ENCODE data around the gene C1QTNF6. TPM values are rescaled to one million over a fixed set of nuclear protein-coding genes. Genes with fewer than 3 reads are reported as not detected.

C1QTNF6 gene
- polyA plus RNA-seq, 2 of the 4 experiments (the other 2 are of a cell fraction) = 18.6 to 24.5 TPM

- CTCF ChIA-PET = no interaction called here
- POLR2A ChIA-PET = no interaction called here
- 87% methylated on average over 11 of the region's 13 CpGs for WGBS (ENCODE audit: missing lambda C conversion rate)
These were observed 26.6 kb upstream of the C1QTNF6 start for GRCh38 chr22:37214731-37215030.

DNA sequence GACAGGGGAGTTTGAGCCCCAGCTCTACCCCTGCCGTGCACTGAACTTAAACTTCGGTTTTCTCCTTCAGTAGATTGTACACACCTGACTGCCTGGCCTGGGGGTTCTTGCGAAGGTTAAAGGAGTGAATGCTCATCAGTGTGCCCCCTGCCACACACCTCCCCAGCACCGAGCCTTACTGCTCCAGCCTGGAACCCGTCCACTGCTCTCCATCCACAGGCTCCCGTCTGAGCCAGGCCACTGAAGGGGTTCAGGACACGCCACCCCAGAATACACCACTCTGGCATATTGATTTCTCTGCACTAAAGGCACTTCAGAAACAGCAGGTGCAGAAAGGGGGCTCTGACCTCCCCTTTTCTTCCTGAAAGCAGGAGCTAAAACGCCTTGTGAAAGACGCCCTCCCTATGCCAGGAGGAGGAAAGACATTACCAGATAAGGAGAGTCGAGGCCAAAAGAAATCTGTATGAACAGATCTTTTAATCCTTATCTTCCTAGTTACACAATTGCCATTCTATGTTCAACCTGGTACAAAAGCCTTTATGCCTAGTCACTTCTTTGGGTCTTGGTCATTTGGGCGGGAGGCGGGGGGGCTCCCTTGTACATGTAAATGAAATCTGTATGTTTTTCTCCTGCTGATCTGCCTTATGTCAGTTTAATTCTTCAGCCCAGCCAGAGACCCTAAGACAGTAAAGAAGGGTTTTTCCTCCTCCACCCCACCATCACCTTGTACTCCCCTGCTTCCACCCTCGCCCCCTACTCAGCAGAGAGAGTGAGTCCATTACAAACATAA, 26.1 kb upstream of the C1QTNF6 start:
- Histone ChIP-seq H3K4me2 (no peak overlapping the region), H3K4me3 (no peak overlapping the region), H3K4me1 (no peaks in the 10 kb centered on the region), H3K27ac (no peak overlapping the region), H3K9me3 (no peaks in the 10 kb centered on the region)
- 64% methylated on average over 12 of the region's 13 CpGs for WGBS (ENCODE audit: missing lambda C conversion rate)
- CTCF ChIA-PET = interaction anchor here (1.0 kb wide), 1 partner anchor 15 kb away, joined by 4 read pairs; no protein-coding TSS in a partner anchor
- FAIRE-seq (no peak), DNase-seq (ENCODE audit: low read depth in 1 of 2, low spot score in 1 of 2) (no peak), ATAC-seq (no peak)
- TF ChIP-seq ZC3H11A (IDR thresholded peaks at IDR 0.05) (no peak), KDM5A (IDR thresholded peaks at IDR 0.05) (no peak), CHD2 (IDR thresholded peaks at IDR 0.05; ENCODE audit: low read length, partially characterized antibody) (no peak), SMC3 (IDR thresholded peaks at IDR 0.05) (no peak), ZFP36 (IDR thresholded peaks at IDR 0.05; ENCODE audit: borderline replicate concordance, partially characterized antibody) (no peak), EP300 (IDR thresholded peaks at IDR 0.05) (no peak), MAFK (IDR thresholded peaks at IDR 0.05; ENCODE audit: partially characterized antibody) (no peak), EHMT2 (IDR thresholded peaks at IDR 0.05; ENCODE audit: low read depth) (no peak), RCOR1 (IDR thresholded peaks at IDR 0.05; ENCODE audit: low read depth, low read length) (no peak), RNF2 (IDR thresholded peaks at IDR 0.05; ENCODE audit: borderline replicate concordance, low read depth) (no peak), MYC (IDR thresholded peaks at IDR 0.05; ENCODE audit: borderline replicate concordance, low read length) (no peak), E2F6 (IDR thresholded peaks at IDR 0.05; ENCODE audit: borderline replicate concordance, low read depth) (no peak), NFE2L2 (conservative IDR thresholded peaks at IDR 0.05; ENCODE audit: low read length) (no peak), SREBF2 (IDR thresholded peaks at IDR 0.05) (no peak), HOXA7 (CRISPR knock-in tag; IDR thresholded peaks at IDR 0.05) (no peak)
- TF ChIP-seq, protein P1, sequence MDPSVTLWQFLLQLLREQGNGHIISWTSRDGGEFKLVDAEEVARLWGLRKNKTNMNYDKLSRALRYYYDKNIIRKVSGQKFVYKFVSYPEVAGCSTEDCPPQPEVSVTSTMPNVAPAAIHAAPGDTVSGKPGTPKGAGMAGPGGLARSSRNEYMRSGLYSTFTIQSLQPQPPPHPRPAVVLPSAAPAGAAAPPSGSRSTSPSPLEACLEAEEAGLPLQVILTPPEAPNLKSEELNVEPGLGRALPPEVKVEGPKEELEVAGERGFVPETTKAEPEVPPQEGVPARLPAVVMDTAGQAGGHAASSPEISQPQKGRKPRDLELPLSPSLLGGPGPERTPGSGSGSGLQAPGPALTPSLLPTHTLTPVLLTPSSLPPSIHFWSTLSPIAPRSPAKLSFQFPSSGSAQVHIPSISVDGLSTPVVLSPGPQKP (IDR thresholded peaks at IDR 0.05; ENCODE audit: low read depth, low read length) = no peak
- POLR2A ChIA-PET = no interaction called here

More at GRCh38 chr22:37214731-37215030, 26.6 kb upstream of the C1QTNF6 start:
- DNase-seq (ENCODE audit: low read depth in 1 of 2, low spot score in 1 of 2) (no peak), FAIRE-seq (no peak), ATAC-seq (no peak)
- Histone ChIP-seq H3K4me3 (no peak overlapping the region), H3K4me1 (no peaks in the 10 kb centered on the region), H3K4me2 (no peak overlapping the region), H3K27ac (no peak overlapping the region), H3K9me3 (no peaks in the 10 kb centered on the region)
- TF ChIP-seq E2F6 (IDR thresholded peaks at IDR 0.05; ENCODE audit: borderline replicate concordance, low read depth) (no peak), CEBPB (IDR thresholded peaks at IDR 0.05) (no peak), PBX3 (IDR thresholded peaks at IDR 0.05) (no peak), BHLHE40 (IDR thresholded peaks at IDR 0.05; ENCODE audit: low read depth, low read length) (no peak), NFE2L2 (conservative IDR thresholded peaks at IDR 0.05; ENCODE audit: low read length) (no peak), ZNF302 (CRISPR knock-in tag; IDR thresholded peaks at IDR 0.05) (no peak), BCL3 (IDR thresholded peaks at IDR 0.05) (no peak), KDM5A (IDR thresholded peaks at IDR 0.05) (no peak), EHF (CRISPR knock-in tag; IDR thresholded peaks at IDR 0.05) (no peak), ESRRA (IDR thresholded peaks at IDR 0.05; ENCODE audit: borderline replicate concordance, low read length) (no peak), MAFK (IDR thresholded peaks at IDR 0.05; ENCODE audit: partially characterized antibody) (no peak), FOSB (CRISPR knock-in tag; IDR thresholded peaks at IDR 0.05) (no peak), MAZ (IDR thresholded peaks at IDR 0.05; ENCODE audit: borderline replicate concordance, low read depth, low read length) (no peak), RNF2 (IDR thresholded peaks at IDR 0.05; ENCODE audit: borderline replicate concordance, low read depth) (no peak), CHD4 (IDR thresholded peaks at IDR 0.05; ENCODE audit: borderline replicate concordance) (no peak), HDAC2 (IDR thresholded peaks at IDR 0.05) (no peak)
- TF ChIP-seq, protein P2, sequence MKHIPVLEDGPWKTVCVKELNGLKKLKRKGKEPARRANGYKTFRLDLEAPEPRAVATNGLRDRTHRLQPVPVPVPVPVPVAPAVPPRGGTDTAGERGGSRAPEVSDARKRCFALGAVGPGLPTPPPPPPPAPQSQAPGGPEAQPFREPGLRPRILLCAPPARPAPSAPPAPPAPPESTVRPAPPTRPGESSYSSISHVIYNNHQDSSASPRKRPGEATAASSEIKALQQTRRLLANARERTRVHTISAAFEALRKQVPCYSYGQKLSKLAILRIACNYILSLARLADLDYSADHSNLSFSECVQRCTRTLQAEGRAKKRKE (CRISPR knock-in tag; IDR thresholded peaks at IDR 0.05; ENCODE audit: low read depth) = no peak

Measured in A549 (cell line).